ENCODE measurements around the gene PACRGL. TPM values are rescaled to one million over a fixed set of nuclear protein-coding genes. Genes with fewer than 3 reads are reported as not detected.

Gene PACRGL
- total RNA-seq (2014; rRNA removed; shearing (Covaris generic)): 34.0 and 35.6 TPM in 2 replicates
- 29.5 and 34.7 TPM in 2 replicates for polyA plus RNA-seq (2015; cell fraction: cytosol; rRNA removed)
- 61.4 and 66.6 TPM in 2 replicates for polyA plus RNA-seq (2015; cell fraction: nucleus; rRNA removed)

GRCh38 chr4:20700007-20700761 is at the start of gene PACRGL:
TSS of gene PACRGL (plus strand) at chr4:20700458. CDS start at chr4:20704482, 4,024 bp downstream.
- in situ Hi-C loops (cut with HindIII; ENCODE audit: low pct_unique_long_range_greater_than_20kb, low sequenced_read_pairs): no loop called here
- peak; percentile 94 for DNase-seq (ENCODE audit: low read depth, low spot score)

GRCh38 chr4:20652226-20652885 is 47.9 kb upstream of the PACRGL start:
- no peak for DNase-seq (ENCODE audit: low read depth, low spot score)
- in situ Hi-C loops (cut with HindIII; ENCODE audit: low pct_unique_long_range_greater_than_20kb, low sequenced_read_pairs): no loop called here

DNA sequence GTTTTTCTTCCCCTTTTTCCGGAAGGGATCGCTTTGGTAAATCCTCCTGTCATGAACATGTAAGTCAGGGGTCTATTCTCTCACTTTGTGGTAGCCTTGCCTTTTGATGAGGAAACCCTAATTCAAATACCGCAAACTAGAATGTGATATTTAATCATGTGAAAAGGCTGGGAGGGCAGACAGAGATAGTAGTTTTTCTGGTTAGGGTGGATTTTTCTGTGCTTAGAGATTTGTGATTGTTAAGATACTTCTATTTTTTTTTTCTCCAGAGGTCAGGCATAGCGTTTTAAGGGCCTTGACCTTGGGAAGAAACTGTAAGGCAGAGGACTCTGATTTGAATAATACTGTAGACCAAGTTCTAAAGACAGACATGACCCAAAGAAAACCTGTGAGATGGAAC is 41.8 kb upstream of the PACRGL start:
- in situ Hi-C loops (cut with HindIII; ENCODE audit: low pct_unique_long_range_greater_than_20kb, low sequenced_read_pairs): no loop called here
- DNase-seq (ENCODE audit: low read depth, low spot score): no peak

DNA sequence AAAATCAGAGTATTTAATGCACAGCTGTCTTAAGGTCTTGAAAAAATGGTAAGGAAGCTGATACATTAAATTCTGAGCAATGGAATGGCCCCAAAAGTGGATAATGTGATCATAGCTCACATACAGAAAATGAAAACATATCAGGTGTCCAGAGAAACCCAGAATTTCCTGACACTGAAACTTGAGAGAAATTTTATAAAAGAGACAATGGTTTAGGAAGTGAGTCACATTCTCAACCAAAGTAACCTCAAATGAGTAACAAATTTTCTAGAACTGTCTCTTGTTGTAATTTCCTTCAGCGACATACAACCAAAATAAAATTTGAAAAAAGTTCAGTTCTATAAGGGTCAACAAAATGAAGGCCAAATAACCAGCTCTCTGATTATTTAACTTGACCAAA is 37.4 kb upstream of the PACRGL start:
- DNase-seq (ENCODE audit: low read depth, low spot score): no peak
- in situ Hi-C loops (cut with HindIII; ENCODE audit: low pct_unique_long_range_greater_than_20kb, low sequenced_read_pairs): no loop called here

- in situ Hi-C loops (cut with HindIII; ENCODE audit: low pct_unique_long_range_greater_than_20kb, low sequenced_read_pairs): no loop called here
Measured at GRCh38 chr4:20666012-20666860, 34.0 kb upstream of the PACRGL start.

GRCh38 chr4:20672262-20672661 is 28.0 kb upstream of the PACRGL start:
- DNase-seq (ENCODE audit: low read depth, low spot score): no peak
- in situ Hi-C loops (cut with HindIII; ENCODE audit: low pct_unique_long_range_greater_than_20kb, low sequenced_read_pairs): no loop called here

More at GRCh38 chr4:20666012-20666860, 34.0 kb upstream of the PACRGL start:
- no peak for DNase-seq (ENCODE audit: low read depth, low spot score)

GRCh38 chr4:20675786-20676185 is 24.5 kb upstream of the PACRGL start:
- in situ Hi-C loops (cut with HindIII; ENCODE audit: low pct_unique_long_range_greater_than_20kb, low sequenced_read_pairs): no loop called here
- DNase-seq (ENCODE audit: low read depth, low spot score): no peak

- in situ Hi-C loops (cut with HindIII; ENCODE audit: low pct_unique_long_range_greater_than_20kb, low sequenced_read_pairs): no loop called here
Measured at GRCh38 chr4:20676501-20677197, 23.6 kb upstream of the PACRGL start.

DNA sequence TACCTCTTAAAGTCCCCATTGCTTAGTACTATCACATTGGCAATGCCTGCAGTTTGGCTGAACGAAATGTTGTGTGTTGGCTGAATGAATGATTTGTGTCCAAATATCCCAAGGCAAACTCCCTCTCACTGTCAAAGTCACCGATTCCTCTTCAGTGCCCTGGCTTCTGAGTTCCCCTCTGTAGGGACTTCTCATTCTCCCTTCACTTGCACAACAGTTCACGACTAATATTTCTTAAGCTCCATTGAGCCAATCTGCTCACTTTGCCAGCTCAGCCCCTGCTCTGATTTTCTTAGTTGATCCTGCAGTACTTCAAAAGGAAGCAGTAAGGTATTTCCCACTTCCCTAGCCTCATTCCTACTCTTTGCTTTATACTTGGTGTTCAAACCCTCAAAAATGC is 21.9 kb upstream of the PACRGL start:
- in situ Hi-C loops (cut with HindIII; ENCODE audit: low pct_unique_long_range_greater_than_20kb, low sequenced_read_pairs): no loop called here
- no peak for DNase-seq (ENCODE audit: low read depth, low spot score)

More at GRCh38 chr4:20676501-20677197, 23.6 kb upstream of the PACRGL start:
- DNase-seq (ENCODE audit: low read depth, low spot score): no peak

- in situ Hi-C loops (cut with HindIII; ENCODE audit: low pct_unique_long_range_greater_than_20kb, low sequenced_read_pairs): no loop called here
Measured at GRCh38 chr4:20679951-20680350, 20.3 kb upstream of the PACRGL start.

GRCh38 chr4:20680736-20681135 is 19.5 kb upstream of the PACRGL start:
- DNase-seq (ENCODE audit: low read depth, low spot score): no peak

More at GRCh38 chr4:20679951-20680350, 20.3 kb upstream of the PACRGL start:
- no peak for DNase-seq (ENCODE audit: low read depth, low spot score)

GRCh38 chr4:20681271-20681670 is 19.0 kb upstream of the PACRGL start:
- in situ Hi-C loops (cut with HindIII; ENCODE audit: low pct_unique_long_range_greater_than_20kb, low sequenced_read_pairs): no loop called here
- no peak for DNase-seq (ENCODE audit: low read depth, low spot score)

More at GRCh38 chr4:20680736-20681135, 19.5 kb upstream of the PACRGL start:
- in situ Hi-C loops (cut with HindIII; ENCODE audit: low pct_unique_long_range_greater_than_20kb, low sequenced_read_pairs): no loop called here

GRCh38 chr4:20682853-20683252 is 17.4 kb upstream of the PACRGL start:
- no peak for DNase-seq (ENCODE audit: low read depth, low spot score)
- in situ Hi-C loops (cut with HindIII; ENCODE audit: low pct_unique_long_range_greater_than_20kb, low sequenced_read_pairs): no loop called here

DNA sequence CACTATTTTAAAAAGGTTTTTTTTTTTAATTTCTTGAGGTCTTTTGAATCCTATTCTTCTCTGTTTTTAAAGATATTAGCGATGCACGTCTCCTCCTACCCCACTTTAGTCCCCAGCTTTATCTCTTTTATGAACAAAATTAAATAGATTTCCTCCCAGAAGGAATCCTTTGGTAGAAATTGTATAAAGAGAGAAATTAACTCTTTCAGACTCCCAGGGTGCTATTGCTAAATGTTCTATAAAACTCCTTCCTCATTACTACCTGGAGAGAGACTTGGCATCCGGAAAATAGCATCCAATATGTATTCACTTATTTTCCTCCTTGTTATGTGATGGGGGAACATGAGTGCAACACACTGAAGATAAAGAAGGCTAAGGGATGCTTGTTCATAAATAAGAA is 16.5 kb upstream of the PACRGL start:
- no peak for DNase-seq (ENCODE audit: low read depth, low spot score)
- in situ Hi-C loops (cut with HindIII; ENCODE audit: low pct_unique_long_range_greater_than_20kb, low sequenced_read_pairs): no loop called here

DNA sequence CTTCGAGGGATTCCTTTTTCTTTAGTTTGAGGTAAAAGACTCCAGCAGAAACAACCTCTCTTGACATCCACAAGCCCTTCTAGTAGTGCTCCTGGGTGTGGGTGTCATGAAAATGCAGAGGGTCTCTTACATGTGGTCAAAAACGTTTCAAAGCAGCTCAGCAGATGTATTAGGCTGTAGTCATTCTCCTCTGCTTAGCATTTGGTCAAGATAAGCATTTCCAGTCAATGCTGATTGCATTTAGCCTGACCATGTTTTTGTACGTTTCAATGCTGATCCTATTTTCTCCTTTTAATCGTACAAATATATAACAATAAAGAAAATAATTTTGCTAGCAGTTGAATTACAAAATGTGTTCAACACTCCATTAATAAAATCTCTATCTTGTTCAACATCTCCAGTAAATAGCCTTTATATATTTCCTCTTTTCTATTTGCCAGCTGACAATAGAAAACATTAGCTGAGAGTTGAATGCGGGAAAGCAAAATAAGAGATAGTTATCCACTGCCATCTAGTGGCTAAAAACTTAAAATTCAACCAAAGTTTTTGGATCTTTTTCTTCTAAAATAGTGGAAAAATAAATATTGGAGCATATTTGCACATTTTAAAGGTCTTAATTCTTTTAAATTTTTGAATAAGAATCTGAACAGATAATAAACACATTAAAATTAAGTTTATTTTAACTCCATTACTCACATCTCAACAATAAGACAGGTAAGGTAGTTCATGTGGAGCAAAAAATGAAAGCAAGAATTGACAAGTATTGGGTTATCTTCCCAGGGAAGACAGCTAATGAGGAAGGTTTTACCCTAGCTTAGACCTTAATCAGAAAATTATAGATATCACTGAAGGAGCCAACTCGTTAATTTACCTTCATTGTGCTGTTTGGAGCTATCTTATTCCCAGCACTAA is 15.2 kb upstream of the PACRGL start:
- in situ Hi-C loops (cut with HindIII; ENCODE audit: low pct_unique_long_range_greater_than_20kb, low sequenced_read_pairs): no loop called here
- DNase-seq (ENCODE audit: low read depth, low spot score): peak; percentile 50

DNA sequence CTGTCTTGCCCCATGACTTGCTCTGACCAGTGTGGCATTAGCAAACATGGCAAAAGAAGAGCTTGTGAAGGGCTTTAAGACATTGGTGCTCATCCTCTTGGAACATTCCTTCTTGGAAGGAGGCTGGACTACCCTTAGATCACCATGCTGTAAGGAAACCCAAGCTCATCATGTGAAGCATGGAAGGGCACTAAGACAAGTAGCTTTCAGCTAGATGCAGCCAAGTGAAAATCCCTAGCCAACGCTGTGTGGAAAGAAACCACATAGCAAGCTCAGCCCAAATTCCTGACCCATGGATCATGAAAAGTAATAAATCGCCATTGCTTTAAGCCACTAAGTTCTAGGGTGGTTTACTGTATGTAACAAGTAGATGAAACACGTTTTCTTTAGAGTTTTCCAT is 12.4 kb upstream of the PACRGL start:
- DNase-seq (ENCODE audit: low read depth, low spot score): peak; percentile 14
- in situ Hi-C loops (cut with HindIII; ENCODE audit: low pct_unique_long_range_greater_than_20kb, low sequenced_read_pairs): no loop called here
